ENCODE results near the gene UBR4.

The UBR4 gene

GRCh38 chr1:19133360-19133759, 76.7 kb downstream of the UBR4 start:
- DNase-seq: no peak

GRCh38 chr1:19130468-19130867, 79.6 kb downstream of the UBR4 start:
- no peak for DNase-seq

- no peak for DNase-seq
These were observed 81.0 kb downstream of the UBR4 start for GRCh38 chr1:19128968-19129514.

- DNase-seq: no peak
These were observed 85.8 kb downstream of the UBR4 start for GRCh38 chr1:19124273-19124672.

- peak in 1 of 2 experiments; percentile 7 for DNase-seq
These were observed 86.2 kb downstream of the UBR4 start for GRCh38 chr1:19123837-19124236.

GRCh38 chr1:19122668-19123067, 87.4 kb downstream of the UBR4 start:
- no peak for DNase-seq

- no peak for DNase-seq
These were observed 88.9 kb downstream of the UBR4 start for GRCh38 chr1:19121192-19121591.

GRCh38 chr1:19120070-19120469, 90.0 kb downstream of the UBR4 start:
- DNase-seq: no peak

- no peak for DNase-seq
These were observed 94.8 kb downstream of the UBR4 start for GRCh38 chr1:19115082-19115808.

- DNase-seq: peak in 1 of 2 experiments; percentile 24
These were observed 96.4 kb downstream of the UBR4 start for GRCh38 chr1:19113697-19114092.

GRCh38 chr1:19112891-19113696, 97.0 kb downstream of the UBR4 start:
- DNase-seq: no peak

- DNase-seq: no peak
These were observed 99.7 kb downstream of the UBR4 start for GRCh38 chr1:19110257-19110927.

GRCh38 chr1:19109545-19109944, 100.5 kb downstream of the UBR4 start:
- DNase-seq: no peak

GRCh38 chr1:19101244-19101643, 108.8 kb downstream of the UBR4 start:
- no peak for DNase-seq

GRCh38 chr1:19100028-19100427, 110.0 kb downstream of the UBR4 start:
- DNase-seq: no peak

- DNase-seq: no peak
These were observed 113.1 kb downstream of the UBR4 start for GRCh38 chr1:19096990-19097389.

- DNase-seq: no peak
These were observed 113.8 kb downstream of the UBR4 start for GRCh38 chr1:19096036-19096833.

- DNase-seq: no peak
These were observed 118.7 kb downstream of the UBR4 start for GRCh38 chr1:19091196-19091953.

GRCh38 chr1:19089524-19089923, 120.5 kb downstream of the UBR4 start:
- no peak for DNase-seq

GRCh38 chr1:19088717-19089442, 121.2 kb downstream of the UBR4 start:
- no peak for DNase-seq
